GM12878 (cell line): ENCODE results near the gene SIM1. TPM values are rescaled to one million over a fixed set of nuclear protein-coding genes. Genes with fewer than 3 reads are reported as not detected.

Experiments
- ATAC-seq: fragments of 200-7000 bp; cut with Tn5 transposase; 3 replicates; pipeline ENCODE4 v1.9.1; 2020; ENCODE audit warnings: mild to moderate bottlenecking, moderate library complexity
- BruUV-seq: library from RNA; stranded (reverse); fragments of 400-500 nt; replicated peaks from 2 replicates; lab custom pipeline; 2021; lab: Mats Ljungman, UMichigan
- CTCF ChIA-PET: fragments of 300-600 bp; sonication (Branson Sonifier 250); formaldehyde crosslinking; extraction: SDS; loops from one replicate; lab custom pipeline; 2021; ENCODE audit warnings: inconsistent platforms; lab: Yijun Ruan, JAX
- POLR2A ChIA-PET: fragments of 350-600 bp; formaldehyde crosslinking; extraction: SDS; loops from one replicate; lab custom pipeline; 2021; ENCODE audit warnings: inconsistent platforms; lab: Charles Lee
- RAD21 ChIA-PET: fragments of 300-600 bp; sonication (Branson Sonifier 250); formaldehyde crosslinking; loops from one replicate; lab custom pipeline; 2023; ENCODE audit warnings: antibody characterized with exemption; ENCODE audit not compliant: unreplicated experiment; lab: Charles Lee
- SMC1A ChIA-PET: fragments of 300-600 bp; sonication (Branson Sonifier 250); formaldehyde crosslinking; loops from one replicate; lab custom pipeline; 2023; ENCODE audit not compliant: unreplicated experiment, uncharacterized antibody; lab: Charles Lee
- DNase-seq: peaks from one replicate; pipeline ENCODE4 v3.0.0-alpha.2; 2011; ENCODE audit warnings: low read depth, low spot score
- FAIRE-seq: peaks from 3 replicates; lab custom pipeline; 2011; peaks lifted over from hg19 to GRCh38; lab: Jason Lieb, UNC
- H2AFZ ChIP-seq: 2 replicates; pipeline ENCODE4 v1.6.0; 2011; ENCODE audit warnings: low read depth, low read length, control low read depth; ENCODE audit not compliant: control insufficient read depth
- H3K27ac ChIP-seq: 2 replicates; pipeline ENCODE4 v1.5.1; 2011; ENCODE audit warnings: control low read depth; ENCODE audit not compliant: control insufficient read depth, insufficient read depth
- H3K27me3 ChIP-seq, 2 experiments: replicated peaks in 1 of 2; 2 replicates each; pipeline versions ENCODE4 v1.6.0 to v1.6.1; 2011; ENCODE audit warnings: low read length in 1 of 2; ENCODE audit not compliant: control insufficient read depth in 2 of 2, insufficient read depth in 2 of 2
- H3K36me3 ChIP-seq, 2 experiments: 2 replicates each; pipeline ENCODE4 v1.5.1; 2011; ENCODE audit warnings: low read length in 1 of 2; ENCODE audit not compliant: control insufficient read depth in 2 of 2, insufficient read depth in 2 of 2
- H3K4me1 ChIP-seq: 2 replicates; pipeline ENCODE4 v1.6.1; 2011; ENCODE audit warnings: mild to moderate bottlenecking, low read length, moderate library complexity, mixed read lengths; ENCODE audit not compliant: control insufficient read depth, insufficient read depth
- H3K4me2 ChIP-seq: 2 replicates; pipeline ENCODE4 v1.6.0; 2011; ENCODE audit warnings: control low read depth; ENCODE audit not compliant: control insufficient read depth, insufficient read depth
- H3K4me3 ChIP-seq: fragments of 200-600 bp; sonication (generic); 2 replicates; pipeline ENCODE4 v1.5.1; 2016
- H3K79me2 ChIP-seq: 2 replicates; pipeline ENCODE4 v1.6.0; 2011; ENCODE audit warnings: low read length; ENCODE audit not compliant: control insufficient read depth, insufficient read depth
- H3K9ac ChIP-seq: 2 replicates; pipeline ENCODE4 v1.8.0; 2011; ENCODE audit warnings: low read length, control low read depth, mixed read lengths; ENCODE audit not compliant: control insufficient read depth, insufficient read depth
- H3K9me3 ChIP-seq: replicated peaks from 3 replicates; pipeline ENCODE4 v1.5.1; 2011; ENCODE audit warnings: mild to moderate bottlenecking, low read length; ENCODE audit not compliant: control insufficient read depth, insufficient read depth
- H4K20me1 ChIP-seq: 2 replicates; pipeline ENCODE4 v1.6.0; 2011; ENCODE audit not compliant: control insufficient read depth, insufficient read depth
- BMI1 ChIP-seq: fragments of 450-650 bp; IDR thresholded peaks from 2 replicates; pipeline ENCODE4 v1.6.1; 2016; ENCODE audit warnings: mild to moderate bottlenecking, moderate library complexity, borderline replicate concordance
- CHD4 ChIP-seq: fragments of 200-600 bp; sonication (generic); IDR thresholded peaks from 2 replicates; pipeline ENCODE4 v1.6.1; 2016; ENCODE audit warnings: mild to moderate bottlenecking
- EGR1 ChIP-seq, 2 experiments: IDR thresholded peaks; 1 replicate in 1 of 2; 2 replicates in 1 of 2; pipeline ENCODE4 v1.6.1; 2011 to 2012; ENCODE audit warnings: low read depth in 2 of 2, low read length in 2 of 2, borderline replicate concordance in 1 of 2, mild to moderate bottlenecking in 1 of 2, moderate library complexity in 1 of 2
- EP300 ChIP-seq, 2 experiments: fragments of 150-350 bp in 1 of 2; IDR thresholded peaks; 2 replicates each; pipeline ENCODE4 v1.6.1; 2011 to 2012; ENCODE audit warnings: low read depth in 2 of 2, low read length in 2 of 2, borderline replicate concordance in 1 of 2, improper control_type of control experiment in 1 of 2, inconsistent platforms in 1 of 2; ENCODE audit not compliant: control insufficient read depth in 1 of 2
- ETV6 ChIP-seq, 2 experiments: fragments of 450-650 bp in 1 of 2; IDR thresholded peaks in 1 of 2; conservative IDR thresholded peaks in 1 of 2; 2 replicates each; pipeline ENCODE4 v1.6.1; 2014; ENCODE audit warnings: antibody characterized with exemption in 1 of 2, borderline replicate concordance in 1 of 2, low read depth in 1 of 2, mild to moderate bottlenecking in 1 of 2, moderate library complexity in 1 of 2
- HCFC1 ChIP-seq: fragments of 150-350 bp; IDR thresholded peaks from 2 replicates; pipeline ENCODE4 v1.6.1; 2014; ENCODE audit warnings: low read length
- HDAC2 ChIP-seq: fragments of 200-600 bp; sonication (generic); IDR thresholded peaks from 2 replicates; pipeline ENCODE4 v1.6.1; 2017
- MXI1 ChIP-seq: fragments of 150-350 bp; IDR thresholded peaks from 2 replicates; pipeline ENCODE4 v1.6.1; 2011; ENCODE audit warnings: low read depth, mild to moderate bottlenecking, inconsistent platforms, low read length, improper control_type of control experiment
- PAX5 ChIP-seq: IDR thresholded peaks from 2 replicates; pipeline ENCODE4 v1.6.1; 2011; ENCODE audit warnings: low read depth, low read length, borderline replicate concordance
- RAD21 ChIP-seq: IDR thresholded peaks from 2 replicates; pipeline ENCODE4 v1.6.1; 2011; ENCODE audit warnings: mild to moderate bottlenecking, low read depth, low read length, moderate library complexity; ENCODE audit not compliant: insufficient read depth
- RBBP5 ChIP-seq: fragments of 200-600 bp; sonication (generic); conservative IDR thresholded peaks from 2 replicates; pipeline ENCODE4 v1.6.1; 2016
- SIN3A ChIP-seq: IDR thresholded peaks from 2 replicates; pipeline ENCODE4 v1.6.1; 2012; ENCODE audit warnings: low read depth, low read length, improper control_type of control experiment
- SPI1 ChIP-seq: IDR thresholded peaks from 2 replicates; pipeline ENCODE4 v1.6.1; 2011; ENCODE audit warnings: low read depth, mild to moderate bottlenecking, low read length, moderate library complexity, borderline replicate concordance; ENCODE audit not compliant: insufficient read depth
- TBL1XR1 ChIP-seq: IDR thresholded peaks from 2 replicates; pipeline ENCODE4 v1.6.1; 2012; ENCODE audit warnings: low read depth, low read length, improper control_type of control experiment
- TCF12 ChIP-seq: IDR thresholded peaks from 2 replicates; pipeline ENCODE4 v1.6.1; 2011; ENCODE audit warnings: low read depth, mild to moderate bottlenecking, low read length
- ZBED1 ChIP-seq: IDR thresholded peaks from 2 replicates; pipeline ENCODE4 v1.6.1; 2016; ENCODE audit warnings: borderline replicate concordance
- WGBS: methylation state at CpG from one replicate; pipeline ENCODE4 v1.1.6; 2016; ENCODE audit warnings: low lambda C conversion rate; ENCODE audit not compliant: insufficient replicate concordance, insufficient coverage; ENCODE audit errors: missing lambda C conversion rate; 5-methylcytosine and 5-hydroxymethylcytosine counted together
- in situ Hi-C: fragments of 300-500 bp; cut with MboI; formaldehyde crosslinking; loops from 9 replicates; pipeline ENCODE4 v1.14.3; 2018; ENCODE audit warnings: mixed read lengths
- intact Hi-C: fragments of 100-400 bp; cut with micrococcal nuclease; formaldehyde crosslinking; loops from one replicate; pipeline ENCODE4 v1.14.2; 2022; ENCODE audit not compliant: unreplicated experiment
- polyA plus RNA-seq, 11 experiments: library from polyadenylated mRNA; depleted of rRNA in 4 of 11; unstranded in 6 of 11; stranded (reverse) in 5 of 11; fragments of >200 nt; fragmentation: Nextera tagmentation in 4 of 11; fragmentation: Illumina TruSeq in 1 of 11; extraction: Ambion mirVana in 4 of 11; extraction: Trizol in 1 of 11; gene quantifications; 1 replicate in 1 of 11; 2 replicates in 10 of 11; pipeline versions ENCODE4 v1.2.1 to v1.2.3, GENCODE V29; 2011 to 2016; ENCODE audit warnings: inconsistent platforms in 2 of 11, missing spikeins in 2 of 11, low read depth in 1 of 11
- total RNA-seq, 4 experiments: library from RNA; depleted of rRNA in 3 of 4; stranded (reverse); fragments of >200 nt in 3 of 4; fragmentation: Illumina TruSeq in 1 of 4; extraction: Trizol in 1 of 4; gene quantifications; 2 replicates each; pipeline versions ENCODE4 v1.2.1 to v1.2.3, GENCODE V29; 2013 to 2021
- TF ChIP-seq, protein P1 (sequence below): IDR thresholded peaks from 2 replicates; pipeline ENCODE4 v1.6.1; 2012; ENCODE audit warnings: low read depth, low read length, improper control_type of control experiment
- TF ChIP-seq, protein P2 (sequence below): IDR thresholded peaks from 2 replicates; pipeline ENCODE4 v1.6.1; 2011; ENCODE audit warnings: low read depth, mild to moderate bottlenecking, low read length, moderate library complexity, borderline replicate concordance; ENCODE audit errors: extremely low read depth
- TF ChIP-seq, protein P3 (sequence below): fragments of 450-650 bp; formaldehyde crosslinking; IDR thresholded peaks from 2 replicates; pipeline ENCODE4 v1.4.0; 2020; ENCODE audit warnings: mild to moderate bottlenecking, moderate library complexity

SIM1 gene
- total and polyA plus RNA-seq, 10 of the 15 experiments (the other 5 are each of a cell fraction or from before 2014, with no cell fraction given): not detected

DNA sequence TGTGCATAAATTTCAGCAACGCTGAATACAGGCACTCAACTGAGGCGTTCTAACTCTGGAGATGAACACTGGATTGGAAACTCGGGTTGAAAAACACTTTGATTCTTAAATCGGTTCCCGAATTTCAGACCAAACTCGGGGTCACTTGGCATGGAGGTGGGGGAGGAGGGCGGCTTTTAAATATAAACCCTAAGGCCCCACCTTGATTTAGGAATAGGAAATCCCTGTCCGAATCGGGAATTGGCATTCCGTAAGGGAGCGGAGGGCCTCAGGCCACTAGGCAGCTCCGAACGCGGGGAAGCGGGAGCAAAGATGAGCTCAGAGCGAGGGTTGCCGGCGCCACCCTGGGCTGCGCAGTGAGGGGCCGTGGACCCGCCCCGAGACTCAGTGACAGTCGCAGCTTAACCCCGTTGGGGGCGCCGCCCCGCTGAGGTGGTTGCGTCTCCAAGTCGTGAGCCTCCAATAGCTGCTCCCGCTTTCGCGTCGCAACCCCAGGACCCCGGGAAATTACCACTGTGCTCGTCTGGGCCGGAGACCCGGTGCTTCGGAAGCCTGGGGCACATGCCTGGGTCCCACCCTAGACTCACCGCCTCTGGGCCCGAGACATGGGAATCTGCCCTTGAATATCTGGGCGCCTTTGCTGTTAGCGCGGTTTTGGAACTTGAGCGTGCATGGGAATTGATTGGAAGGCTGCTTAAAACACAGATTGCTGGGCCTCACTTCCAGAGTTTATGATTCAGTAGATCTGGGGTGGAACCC is 4.6 kb upstream of the SIM1 start:
- Histone ChIP-seq H3K27ac (no peak overlapping the region), H3K4me2 (no peak overlapping the region), H2AFZ (no peak overlapping the region), H3K79me2 (no peaks in the 10 kb centered on the region), H3K4me3 (no peak overlapping the region), H3K4me1 (peaks cover 9% of the 10 kb centered on the region), H3K9ac (no peak overlapping the region), H4K20me1 (no peaks in the 10 kb centered on the region), H3K27me3 (peaks cover 18 to 24% of the 10 kb centered on the region in 2 experiments), H3K9me3 (peaks cover 4% of the 10 kb centered on the region; the same call in 1 of the 3 replicates), H3K36me3 (no peaks in the 10 kb centered on the region)
- in situ Hi-C loops: no loop called here
- RAD21 ChIA-PET: no interaction called here
- DNase-seq: no peak
- intact Hi-C loops: no loop called here
- no TSS peak for BruUV-seq
- SMC1A ChIA-PET: no interaction called here
- no peak for ATAC-seq
- POLR2A ChIA-PET: no interaction called here
- WGBS: 62% methylated on average over 44 of the region's 44 CpGs
- FAIRE-seq: no peak
- TF ChIP-seq BMI1 (no peak), ETV6 (conservative IDR thresholded peaks at IDR 0.05 in 1 of 2, IDR thresholded peaks at IDR 0.05 in 1 of 2; ENCODE audit: borderline replicate concordance in 1 of 2, low read depth in 1 of 2) (no peak), TBL1XR1 (no peak), MXI1 (no peak), PAX5 (no peak), EP300 (IDR thresholded peaks at IDR 0.05; ENCODE audit: borderline replicate concordance in 1 of 2, control insufficient read depth in 1 of 2, low read depth in 2 of 2, low read length in 2 of 2) (no peak), RAD21 (no peak), RBBP5 (no peak), CHD4 (no peak), SIN3A (no peak), SPI1 (no peak), HCFC1 (no peak), HDAC2 (no peak), TCF12 (no peak), EGR1 (IDR thresholded peaks at IDR 0.05; ENCODE audit: borderline replicate concordance in 1 of 2, low read depth in 2 of 2, low read length in 2 of 2) (no peak), ZBED1 (no peak)
- TF ChIP-seq, protein P1, sequence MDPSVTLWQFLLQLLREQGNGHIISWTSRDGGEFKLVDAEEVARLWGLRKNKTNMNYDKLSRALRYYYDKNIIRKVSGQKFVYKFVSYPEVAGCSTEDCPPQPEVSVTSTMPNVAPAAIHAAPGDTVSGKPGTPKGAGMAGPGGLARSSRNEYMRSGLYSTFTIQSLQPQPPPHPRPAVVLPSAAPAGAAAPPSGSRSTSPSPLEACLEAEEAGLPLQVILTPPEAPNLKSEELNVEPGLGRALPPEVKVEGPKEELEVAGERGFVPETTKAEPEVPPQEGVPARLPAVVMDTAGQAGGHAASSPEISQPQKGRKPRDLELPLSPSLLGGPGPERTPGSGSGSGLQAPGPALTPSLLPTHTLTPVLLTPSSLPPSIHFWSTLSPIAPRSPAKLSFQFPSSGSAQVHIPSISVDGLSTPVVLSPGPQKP: no peak
- TF ChIP-seq, protein P2, sequence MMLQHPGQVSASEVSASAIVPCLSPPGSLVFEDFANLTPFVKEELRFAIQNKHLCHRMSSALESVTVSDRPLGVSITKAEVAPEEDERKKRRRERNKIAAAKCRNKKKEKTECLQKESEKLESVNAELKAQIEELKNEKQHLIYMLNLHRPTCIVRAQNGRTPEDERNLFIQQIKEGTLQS: no peak
- TF ChIP-seq, protein P3, sequence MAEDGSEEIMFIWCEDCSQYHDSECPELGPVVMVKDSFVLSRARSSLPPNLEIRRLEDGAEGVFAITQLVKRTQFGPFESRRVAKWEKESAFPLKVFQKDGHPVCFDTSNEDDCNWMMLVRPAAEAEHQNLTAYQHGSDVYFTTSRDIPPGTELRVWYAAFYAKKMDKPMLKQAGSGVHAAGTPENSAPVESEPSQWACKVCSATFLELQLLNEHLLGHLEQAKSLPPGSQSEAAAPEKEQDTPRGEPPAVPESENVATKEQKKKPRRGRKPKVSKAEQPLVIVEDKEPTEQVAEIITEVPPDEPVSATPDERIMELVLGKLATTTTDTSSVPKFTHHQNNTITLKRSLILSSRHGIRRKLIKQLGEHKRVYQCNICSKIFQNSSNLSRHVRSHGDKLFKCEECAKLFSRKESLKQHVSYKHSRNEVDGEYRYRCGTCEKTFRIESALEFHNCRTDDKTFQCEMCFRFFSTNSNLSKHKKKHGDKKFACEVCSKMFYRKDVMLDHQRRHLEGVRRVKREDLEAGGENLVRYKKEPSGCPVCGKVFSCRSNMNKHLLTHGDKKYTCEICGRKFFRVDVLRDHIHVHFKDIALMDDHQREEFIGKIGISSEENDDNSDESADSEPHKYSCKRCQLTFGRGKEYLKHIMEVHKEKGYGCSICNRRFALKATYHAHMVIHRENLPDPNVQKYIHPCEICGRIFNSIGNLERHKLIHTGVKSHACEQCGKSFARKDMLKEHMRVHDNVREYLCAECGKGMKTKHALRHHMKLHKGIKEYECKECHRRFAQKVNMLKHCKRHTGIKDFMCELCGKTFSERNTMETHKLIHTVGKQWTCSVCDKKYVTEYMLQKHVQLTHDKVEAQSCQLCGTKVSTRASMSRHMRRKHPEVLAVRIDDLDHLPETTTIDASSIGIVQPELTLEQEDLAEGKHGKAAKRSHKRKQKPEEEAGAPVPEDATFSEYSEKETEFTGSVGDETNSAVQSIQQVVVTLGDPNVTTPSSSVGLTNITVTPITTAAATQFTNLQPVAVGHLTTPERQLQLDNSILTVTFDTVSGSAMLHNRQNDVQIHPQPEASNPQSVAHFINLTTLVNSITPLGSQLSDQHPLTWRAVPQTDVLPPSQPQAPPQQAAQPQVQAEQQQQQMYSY (CRISPR knock-in tag): no peak
- CTCF ChIA-PET: interaction anchor here (1.0 kb wide), 1 partner anchor 293 kb away, joined by 3 read pairs; no protein-coding TSS in a partner anchor
